ENCODE measurements around the gene BMP2K. TPM values are rescaled to one million over a fixed set of nuclear protein-coding genes. Genes with fewer than 3 reads are reported as not detected.

Gene BMP2K
- total and polyA plus RNA-seq, 2 experiments from 2014 or later = 27.3 to 96.5 TPM

- H3K9me2 ChIP-seq (replicated peaks; ENCODE audit: insufficient read depth) = no peaks in the 10 kb centered on the region
- no peaks in the 10 kb centered on the region for H3K4me1 ChIP-seq (ENCODE audit: insufficient read depth)
- no peak overlapping the region for H2AFZ ChIP-seq
- H3K9me3 ChIP-seq (ENCODE audit: low read depth) = no peaks in the 10 kb centered on the region
- no peak overlapping the region for H3K4me2 ChIP-seq
- no peaks in the 10 kb centered on the region for H3K27me3 ChIP-seq
- TF ChIP-seq EZH2 (IDR thresholded peaks at IDR 0.05; ENCODE audit: borderline replicate concordance) (no peak), CTCF (IDR thresholded peaks at IDR 0.05; ENCODE audit: poor library complexity) (no peak), EZH2phosphoT487 (IDR thresholded peaks at IDR 0.05; ENCODE audit: low read depth, severe bottlenecking, unreplicated experiment) (no peak)
- H4K20me1 ChIP-seq (ENCODE audit: insufficient read depth, poor library complexity, severe bottlenecking) = no peaks in the 10 kb centered on the region
- no peak overlapping the region for H3K27ac ChIP-seq
- no peak overlapping the region for H3K4me3 ChIP-seq
- H3K79me2 ChIP-seq = no peaks in the 10 kb centered on the region
- H3K36me3 ChIP-seq (replicated peaks; ENCODE audit: insufficient read depth, low read depth) = no peaks in the 10 kb centered on the region
- no peak for DNase-seq (ENCODE audit: low spot score)
- 95% methylated on average over 6 of the region's 6 CpGs for WGBS (ENCODE audit: low lambda C conversion rate, missing lambda C conversion rate)
Measured at GRCh38 chr4:78930016-78930629, 154.0 kb downstream of the BMP2K start.

GRCh38 chr4:78936989-78937388, 160.8 kb downstream of the BMP2K start:
- H3K9me3 ChIP-seq (ENCODE audit: low read depth) = no peaks in the 10 kb centered on the region
- no peaks in the 10 kb centered on the region for H3K79me2 ChIP-seq
- H3K36me3 ChIP-seq (replicated peaks; ENCODE audit: insufficient read depth, low read depth) = no peaks in the 10 kb centered on the region
- no peak for TF ChIP-seq EZH2 (IDR thresholded peaks at IDR 0.05; ENCODE audit: borderline replicate concordance)
- TF ChIP-seq EZH2phosphoT487 (IDR thresholded peaks at IDR 0.05; ENCODE audit: low read depth, severe bottlenecking, unreplicated experiment) = no peak
- TF ChIP-seq CTCF (IDR thresholded peaks at IDR 0.05; ENCODE audit: poor library complexity) = no peak
- WGBS (ENCODE audit: low lambda C conversion rate, missing lambda C conversion rate) = 58% methylated on average over 4 of the region's 4 CpGs
- DNase-seq (ENCODE audit: low spot score) = no peak
- no peak overlapping the region for H3K4me3 ChIP-seq
- no peaks in the 10 kb centered on the region for H3K9me2 ChIP-seq (replicated peaks; ENCODE audit: insufficient read depth)
- H3K4me1 ChIP-seq (ENCODE audit: insufficient read depth) = peaks cover 9% of the 10 kb centered on the region
- no peak overlapping the region for H3K4me2 ChIP-seq
- no peak overlapping the region for H2AFZ ChIP-seq
- no peaks in the 10 kb centered on the region for H4K20me1 ChIP-seq (ENCODE audit: insufficient read depth, poor library complexity, severe bottlenecking)
- H3K27me3 ChIP-seq = no peaks in the 10 kb centered on the region
- H3K27ac ChIP-seq = no peak overlapping the region

DNA sequence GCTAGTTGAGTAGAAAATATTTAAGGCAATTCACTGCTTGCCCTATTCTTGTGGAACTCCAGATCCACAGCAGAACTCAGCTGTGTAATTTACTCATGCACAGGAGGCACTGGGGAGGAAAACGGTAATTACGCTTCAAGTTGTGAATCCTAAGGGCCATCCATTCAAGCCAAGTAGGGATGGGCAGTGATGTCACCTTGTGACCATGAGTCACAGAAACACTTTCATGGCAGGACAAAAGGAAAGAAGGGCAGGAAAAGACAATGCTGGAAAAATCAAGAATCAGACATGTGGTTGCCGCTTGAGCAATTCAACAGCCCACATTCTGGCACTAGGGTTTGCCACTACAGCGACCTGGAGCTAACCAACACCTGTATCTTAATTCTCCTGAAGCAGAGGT, 161.7 kb downstream of the BMP2K start:
- H3K79me2 ChIP-seq = no peaks in the 10 kb centered on the region
- no peaks in the 10 kb centered on the region for H3K9me2 ChIP-seq (replicated peaks; ENCODE audit: insufficient read depth)
- 89% methylated on average over 4 of the region's 4 CpGs for WGBS (ENCODE audit: low lambda C conversion rate, missing lambda C conversion rate)
- H3K4me2 ChIP-seq = peak overlapping the region; percentile 91
- no peaks in the 10 kb centered on the region for H3K9me3 ChIP-seq (ENCODE audit: low read depth)
- TF ChIP-seq EZH2 (IDR thresholded peaks at IDR 0.05; ENCODE audit: borderline replicate concordance) = no peak
- TF ChIP-seq EZH2phosphoT487 (IDR thresholded peaks at IDR 0.05; ENCODE audit: low read depth, severe bottlenecking, unreplicated experiment) = no peak
- no peaks in the 10 kb centered on the region for H3K36me3 ChIP-seq (replicated peaks; ENCODE audit: insufficient read depth, low read depth)
- no peak overlapping the region for H3K4me3 ChIP-seq
- H3K27ac ChIP-seq = no peak overlapping the region
- no peaks in the 10 kb centered on the region for H3K27me3 ChIP-seq
- H3K4me1 ChIP-seq (ENCODE audit: insufficient read depth) = peaks cover 9% of the 10 kb centered on the region
- H4K20me1 ChIP-seq (ENCODE audit: insufficient read depth, poor library complexity, severe bottlenecking) = no peaks in the 10 kb centered on the region
- DNase-seq (ENCODE audit: low spot score) = no peak
- H2AFZ ChIP-seq = no peak overlapping the region

DNA sequence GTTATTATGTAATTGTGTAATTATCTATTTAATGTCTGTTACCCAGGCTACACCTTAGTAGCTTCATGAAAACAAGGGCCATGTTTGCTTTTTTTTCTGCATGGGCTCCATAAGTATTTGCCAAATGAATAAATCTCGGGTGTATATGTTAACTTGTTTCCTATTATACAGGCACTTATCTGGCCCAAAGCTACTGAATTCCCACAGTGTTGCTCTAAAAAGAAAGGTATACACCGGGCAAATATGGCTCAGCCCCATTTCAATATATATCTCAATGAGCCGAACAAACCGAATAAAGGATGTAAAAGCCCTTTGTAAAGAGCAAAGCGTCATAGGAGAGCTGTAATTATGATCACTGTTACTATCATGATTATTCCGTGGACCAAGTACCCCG, 162.3 kb downstream of the BMP2K start:
- Histone ChIP-seq H2AFZ (peak overlapping the region; percentile 82), H3K27me3 (no peaks in the 10 kb centered on the region), H3K9me3 (ENCODE audit: low read depth) (no peaks in the 10 kb centered on the region), H3K27ac (no peak overlapping the region), H3K4me3 (peak overlapping the region; percentile 22), H3K4me1 (ENCODE audit: insufficient read depth) (peaks cover 9% of the 10 kb centered on the region), H3K4me2 (peak overlapping the region; percentile 91), H4K20me1 (ENCODE audit: insufficient read depth, poor library complexity, severe bottlenecking) (no peaks in the 10 kb centered on the region), H3K9me2 (replicated peaks; ENCODE audit: insufficient read depth) (no peaks in the 10 kb centered on the region), H3K36me3 (replicated peaks; ENCODE audit: insufficient read depth, low read depth) (no peaks in the 10 kb centered on the region), H3K79me2 (no peaks in the 10 kb centered on the region)
- 20% methylated on average over 7 of the region's 7 CpGs for WGBS (ENCODE audit: low lambda C conversion rate, missing lambda C conversion rate)
- TF ChIP-seq EZH2 (IDR thresholded peaks at IDR 0.05; ENCODE audit: borderline replicate concordance) (no peak), CTCF (IDR thresholded peaks at IDR 0.05; ENCODE audit: poor library complexity) (no peak), EZH2phosphoT487 (IDR thresholded peaks at IDR 0.05; ENCODE audit: low read depth, severe bottlenecking, unreplicated experiment) (no peak)
- DNase-seq (ENCODE audit: low spot score) = no peak
